HG02642 (cell line): ENCODE measurements around the gene TRAK2.
"Not testable (repeated sequence)": the region's sequence is repeated elsewhere in the genome, so short reads cannot be mapped to it uniquely, and the experiment has no call there.

Source experiments
- ATAC-seq: cut with Tn5 transposase; IDR thresholded peaks from one replicate; pipeline ENCODE4 v1.9.1; 2021; ENCODE audit warnings: mild to moderate bottlenecking; ENCODE audit not compliant: unreplicated experiment, poor library complexity

Gene TRAK2

DNA sequence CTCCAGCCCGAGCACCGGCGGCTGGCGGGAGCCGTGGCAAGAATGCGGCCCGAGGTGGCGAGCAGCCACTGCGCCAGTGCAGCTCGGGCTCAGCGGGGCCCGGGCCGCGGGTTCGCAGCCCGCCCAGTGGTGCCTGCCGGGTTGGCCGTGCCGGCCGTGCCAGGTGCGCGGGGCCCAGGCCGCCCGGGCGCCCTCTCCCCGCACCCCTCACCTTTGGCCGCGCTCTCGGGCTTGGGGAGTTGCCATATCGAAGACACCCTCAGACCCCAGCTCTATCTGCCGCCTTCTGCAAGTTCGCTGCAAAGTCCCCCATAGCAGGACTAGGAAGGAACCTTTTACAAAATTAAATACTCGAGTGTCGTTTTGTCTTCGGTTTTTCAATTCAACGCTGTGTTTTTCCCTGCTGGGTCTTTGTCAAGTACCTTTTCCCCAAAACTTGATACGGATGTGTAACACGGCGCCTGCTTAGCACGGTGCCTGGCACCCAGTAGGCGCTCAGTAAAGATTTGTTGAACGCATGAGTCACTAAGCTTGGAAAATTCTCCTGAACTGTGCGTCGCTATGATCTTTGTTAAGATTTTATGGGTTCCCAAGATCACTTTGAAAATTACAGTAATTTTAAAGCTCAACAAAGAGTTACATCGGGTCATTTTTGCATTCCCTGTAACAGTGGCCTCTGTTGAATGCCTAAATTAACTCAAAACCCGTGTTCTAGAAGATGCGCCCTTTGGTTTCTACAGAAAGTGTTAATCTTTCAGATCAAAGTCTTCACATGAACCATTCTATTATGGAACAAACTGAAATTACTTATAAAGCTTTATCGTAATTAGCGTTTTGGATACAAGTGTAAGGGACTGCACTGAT lies 1.0 kb upstream of the TRAK2 start:
- ATAC-seq: no peak

DNA sequence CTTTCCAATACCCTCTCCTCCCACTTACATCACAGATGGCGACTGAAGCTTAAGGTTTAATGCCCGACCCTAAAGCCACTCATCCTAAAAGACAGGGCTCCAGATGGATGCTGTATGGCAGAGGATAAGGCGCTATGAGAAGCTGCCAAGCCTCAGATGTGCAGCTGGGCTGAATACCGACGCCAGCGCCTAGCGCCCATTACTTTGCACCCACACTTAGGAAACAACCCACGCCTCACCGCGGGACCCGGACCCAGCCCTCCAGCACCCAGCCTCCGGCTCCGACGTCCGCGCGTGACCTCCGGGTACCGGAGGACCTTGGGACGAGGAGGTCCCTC lies 335 bp downstream of the TRAK2 start:
- no peak for ATAC-seq

DNA sequence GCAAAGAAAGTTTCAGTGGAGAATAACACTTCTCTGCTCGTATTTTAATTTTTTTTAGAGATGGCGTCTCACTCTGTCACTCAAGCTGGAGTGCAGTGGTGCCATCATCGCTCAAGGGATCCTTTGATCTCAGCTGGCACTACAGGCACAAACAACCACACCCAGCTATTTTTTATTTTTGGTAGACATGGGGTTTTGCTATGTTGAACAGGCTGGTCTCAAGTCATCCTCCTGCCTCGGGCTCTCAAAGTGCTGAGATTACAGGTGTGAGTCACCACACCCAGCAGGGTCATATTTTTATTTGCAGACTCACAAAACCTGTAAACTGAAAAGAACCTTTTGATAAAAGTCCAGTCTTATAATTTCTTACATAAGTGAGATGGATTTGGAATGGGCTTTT lies 2.6 kb downstream of the TRAK2 start:
- no peak for ATAC-seq

DNA sequence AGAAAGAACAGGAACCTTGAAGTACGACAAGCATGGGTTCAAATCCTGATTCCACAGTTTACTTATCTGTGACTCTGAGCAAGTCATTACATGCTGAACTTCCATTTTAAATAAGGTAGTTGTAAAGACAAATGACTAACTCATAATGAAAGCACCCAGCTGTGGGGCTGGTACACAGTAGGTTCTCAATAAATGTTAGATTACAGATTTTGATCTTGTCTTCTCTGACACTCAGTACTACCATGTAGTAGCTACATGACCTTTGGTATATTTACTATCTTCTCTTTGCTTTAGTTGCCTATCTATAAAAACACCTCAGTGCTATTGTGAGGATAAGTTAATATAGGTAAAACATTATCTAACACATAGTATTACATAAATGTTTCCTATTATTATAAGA lies 3.2 kb downstream of the TRAK2 start:
- no peak for ATAC-seq

DNA sequence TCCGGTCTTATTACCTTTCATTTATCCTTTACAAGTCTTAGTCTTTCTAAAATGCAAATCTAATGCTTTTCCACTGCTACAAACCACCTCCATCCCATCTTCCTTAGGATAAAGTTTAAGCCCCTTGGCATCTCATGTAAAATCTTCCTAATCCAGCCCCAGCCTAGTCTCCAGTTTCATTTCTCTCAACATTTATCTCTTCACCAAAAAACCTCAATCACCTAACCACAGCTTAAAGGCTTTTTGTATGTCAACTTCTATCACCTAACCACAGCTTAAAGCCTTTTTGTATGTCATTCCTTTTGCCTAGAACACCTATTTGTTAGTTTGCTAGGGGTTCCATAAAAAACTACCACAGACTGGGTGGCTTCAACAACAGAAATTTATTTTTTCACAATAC lies 4.2 kb downstream of the TRAK2 start:
- no peak for ATAC-seq

DNA sequence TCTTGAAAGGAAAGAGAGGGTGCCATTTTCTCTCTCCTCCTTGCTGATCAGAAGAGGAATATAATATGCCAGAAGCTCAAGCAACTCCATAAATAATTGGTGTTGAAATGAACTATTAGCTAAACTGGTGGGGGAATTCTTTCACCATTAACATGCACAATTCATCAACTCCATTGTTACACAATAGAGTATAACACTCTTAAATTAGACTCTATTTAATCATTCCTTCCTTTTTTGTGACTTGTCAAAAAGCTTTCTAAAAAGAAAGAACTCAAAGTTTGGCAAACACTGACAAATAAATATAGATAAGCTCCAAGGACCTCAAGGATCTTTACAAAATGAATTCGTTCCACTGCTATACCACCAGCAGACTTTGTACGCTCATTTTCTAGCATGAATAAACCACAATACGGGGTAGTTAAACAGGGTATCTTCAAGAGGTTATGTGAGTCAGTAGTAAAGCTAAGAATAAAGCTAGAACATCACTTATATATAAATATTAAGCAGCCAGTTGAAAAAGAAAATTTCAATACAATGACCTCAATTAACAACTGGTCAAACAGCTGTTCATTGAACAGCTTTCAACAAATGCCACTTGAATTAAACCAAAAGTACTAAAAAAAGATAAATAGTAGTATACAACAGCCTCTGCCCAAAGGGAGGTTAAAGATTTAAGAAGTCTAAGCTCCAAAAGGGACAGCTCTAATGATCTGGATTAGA lies 6.4 kb downstream of the TRAK2 start:
- no peak for ATAC-seq

DNA sequence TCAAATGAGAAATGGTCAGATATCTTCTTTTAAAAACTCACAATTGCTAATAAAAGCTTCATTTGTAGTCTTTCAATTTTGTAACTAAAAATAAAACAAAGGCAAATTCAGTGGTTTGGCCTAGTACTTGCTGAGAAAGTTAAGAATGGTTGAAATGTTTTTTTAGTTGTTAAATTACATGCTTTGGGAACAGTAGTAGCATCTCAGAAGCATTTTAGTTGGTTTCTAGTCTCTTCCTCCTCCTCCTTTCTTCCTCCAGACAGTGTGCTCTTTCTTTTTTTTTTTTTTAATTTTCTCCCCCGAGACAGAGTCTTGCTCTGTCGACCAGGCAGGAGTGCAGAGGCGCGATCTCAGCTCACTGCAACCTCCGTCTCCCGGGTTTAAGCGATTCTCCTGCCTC lies 9.8 kb downstream of the TRAK2 start:
- ATAC-seq: no peak

DNA sequence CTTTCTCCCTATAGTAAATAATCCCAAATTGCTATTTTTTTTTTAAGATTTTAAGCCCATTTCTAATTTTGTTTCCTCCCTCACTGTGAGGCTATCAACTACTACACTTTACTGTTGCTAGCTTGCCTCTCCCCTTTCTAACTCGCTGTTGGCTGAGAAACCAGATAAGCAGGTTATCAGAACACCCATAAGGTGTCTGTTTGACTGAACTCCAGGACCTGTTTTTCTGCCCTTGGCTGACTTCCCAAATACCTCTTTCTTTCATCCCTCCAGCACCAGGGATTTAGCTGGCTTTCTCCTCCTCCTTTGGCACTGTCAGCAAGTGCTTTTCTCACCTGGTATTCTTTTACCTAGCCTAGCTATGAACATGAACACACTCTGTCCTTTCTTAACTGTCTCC lies 11.1 kb downstream of the TRAK2 start:
- ATAC-seq: no peak

DNA sequence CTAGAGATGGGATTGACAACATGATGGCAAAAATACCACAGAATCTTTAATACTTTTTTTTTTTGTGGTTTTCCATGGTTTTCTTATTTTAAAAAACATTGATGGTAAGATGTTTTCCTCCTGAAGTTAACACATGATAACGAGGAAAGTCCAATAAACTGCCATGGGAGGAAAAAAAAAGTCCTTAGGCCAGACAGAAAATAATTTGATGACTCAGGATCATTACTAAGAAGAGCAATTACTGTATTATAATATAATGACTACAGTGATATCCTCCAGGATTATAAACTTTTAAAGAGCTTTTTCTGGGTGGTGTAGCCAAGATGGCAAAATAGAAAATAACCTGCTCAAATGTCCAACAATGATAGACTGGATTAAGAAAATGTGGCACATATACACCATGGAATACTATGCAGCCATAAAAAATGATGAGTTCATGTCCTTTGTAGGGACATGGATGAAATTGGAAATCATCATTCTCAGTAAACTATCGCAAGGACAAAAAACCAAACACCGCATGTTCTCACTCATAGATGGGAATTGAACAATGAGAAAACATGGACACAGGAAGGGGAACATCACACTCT lies 11.8 kb downstream of the TRAK2 start:
- not testable (repeated sequence) for ATAC-seq

DNA sequence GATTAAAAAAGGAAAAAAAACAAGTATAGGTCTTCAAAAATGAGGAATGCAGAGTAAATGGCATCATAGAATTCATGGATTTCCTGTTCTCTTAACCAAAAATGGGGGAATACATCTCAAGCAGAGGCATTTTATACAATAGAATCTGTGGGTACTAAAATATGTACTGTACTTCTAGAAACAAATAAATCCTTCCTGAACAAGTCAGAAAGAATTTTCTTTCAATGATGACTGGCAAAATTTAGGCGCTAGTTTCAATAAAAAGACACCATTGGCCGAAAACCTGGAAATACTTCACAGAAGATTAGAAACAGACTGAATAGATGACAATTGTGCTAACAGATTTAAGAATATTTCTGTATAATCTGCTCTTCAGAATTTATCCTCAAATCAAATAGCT lies 15.1 kb downstream of the TRAK2 start:
- ATAC-seq: no peak

DNA sequence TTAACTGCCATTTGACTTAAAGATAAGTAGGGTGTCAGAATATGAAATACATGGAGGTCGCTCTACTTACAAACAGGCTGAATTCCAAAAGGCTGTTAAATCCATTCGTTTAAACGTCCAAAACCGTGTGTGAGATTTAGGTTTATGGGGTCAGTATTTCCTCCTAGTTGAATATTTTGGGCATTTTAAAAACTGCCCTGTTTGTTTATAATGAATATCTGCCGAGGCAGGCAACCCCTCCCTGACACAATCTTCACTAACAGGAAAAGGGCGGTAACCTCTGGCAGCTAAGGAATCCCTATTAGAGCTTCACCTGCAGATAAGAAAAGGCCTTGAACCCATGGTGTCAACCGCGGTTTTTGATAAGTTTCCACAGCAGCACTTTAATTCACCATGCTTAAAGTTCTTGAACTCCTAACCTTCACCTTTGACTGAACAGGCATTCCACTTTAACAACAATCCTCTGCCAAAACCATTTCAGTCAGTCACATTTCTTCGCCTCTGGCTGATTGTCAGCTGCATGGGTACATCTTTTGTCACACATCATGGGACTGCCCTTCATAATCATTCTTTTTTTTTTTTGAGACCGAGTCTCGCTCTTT lies 17.8 kb downstream of the TRAK2 start:
- ATAC-seq: no peak

DNA sequence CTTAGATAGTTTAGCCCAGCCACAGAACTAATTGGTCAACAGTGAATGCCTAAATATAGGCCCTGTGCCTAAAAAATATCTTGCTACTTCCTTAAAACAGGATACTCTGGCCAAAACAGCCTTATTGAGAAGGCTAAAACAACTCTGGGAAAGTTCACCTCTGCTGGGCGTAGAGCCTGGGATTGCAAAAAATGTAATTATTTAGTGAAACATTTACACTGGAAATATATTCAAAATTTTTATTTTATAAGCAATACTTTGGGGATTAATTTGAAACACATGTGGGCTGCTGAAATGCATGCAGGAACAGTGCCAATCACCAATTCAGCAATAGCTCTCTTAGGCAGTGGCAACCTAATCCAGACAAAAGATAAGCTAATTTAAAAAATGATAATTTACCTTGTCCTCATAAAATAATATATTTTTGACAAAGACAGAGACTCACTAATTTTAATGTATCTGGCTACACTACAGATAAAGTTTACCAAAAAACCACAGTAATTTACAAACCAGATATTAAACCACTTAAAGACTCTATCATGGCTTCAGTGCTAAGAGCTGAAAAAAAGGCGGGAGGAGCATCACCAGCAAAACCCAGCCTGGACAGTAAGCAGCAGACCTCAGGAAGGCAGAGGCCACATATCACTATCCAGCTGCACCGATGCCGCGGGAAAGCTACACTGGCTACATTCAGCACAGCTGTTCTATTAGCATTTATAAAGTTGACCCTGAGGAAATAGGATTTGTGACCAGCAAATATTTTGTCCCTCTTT lies 18.5 kb downstream of the TRAK2 start:
- no peak for ATAC-seq

DNA sequence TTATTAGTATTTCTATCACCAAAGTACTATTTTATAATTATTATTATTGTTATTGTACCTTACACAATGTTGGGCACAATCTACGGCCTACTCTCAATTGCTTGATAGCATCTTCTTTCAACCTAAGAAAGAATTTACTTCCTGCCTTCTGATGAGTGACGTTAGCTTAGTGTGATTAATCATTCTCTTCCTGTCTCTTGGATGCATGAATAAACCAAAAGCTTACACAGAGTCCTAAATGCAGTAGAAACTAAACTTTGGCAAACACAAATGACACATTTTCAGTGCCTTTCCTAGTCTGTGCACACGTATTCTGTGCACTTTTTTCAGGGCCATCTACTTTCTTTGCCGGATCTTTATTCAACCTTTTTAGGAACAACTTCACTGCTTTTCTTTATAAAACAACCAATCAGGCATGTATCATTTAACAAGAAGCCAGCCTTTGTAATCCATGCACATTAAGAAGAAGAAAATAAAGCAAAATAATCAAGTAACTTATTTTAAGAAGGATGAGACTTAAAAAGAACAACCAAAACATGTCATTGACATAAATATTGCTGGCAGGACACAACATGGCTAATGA lies 19.1 kb downstream of the TRAK2 start:
- no peak for ATAC-seq

DNA sequence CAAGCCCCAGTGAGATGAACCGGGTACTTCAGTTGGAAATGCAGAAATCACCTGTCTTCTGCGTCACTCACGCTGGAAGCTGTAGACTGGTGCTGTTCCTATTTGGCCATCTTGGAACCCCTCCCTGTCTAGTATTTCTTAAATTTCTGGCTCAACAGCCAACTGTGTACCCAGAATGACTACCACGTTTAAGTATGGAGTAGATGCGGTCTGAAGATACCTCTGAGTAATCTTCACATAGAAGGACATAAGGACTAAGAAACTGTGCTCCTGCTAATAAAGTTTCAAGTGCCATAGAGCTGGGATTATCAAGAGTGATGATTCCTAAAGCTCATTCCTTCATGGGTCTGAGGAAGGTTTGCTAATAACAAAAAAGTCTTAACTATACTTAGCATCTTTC lies 20.4 kb downstream of the TRAK2 start:
- no peak for ATAC-seq

DNA sequence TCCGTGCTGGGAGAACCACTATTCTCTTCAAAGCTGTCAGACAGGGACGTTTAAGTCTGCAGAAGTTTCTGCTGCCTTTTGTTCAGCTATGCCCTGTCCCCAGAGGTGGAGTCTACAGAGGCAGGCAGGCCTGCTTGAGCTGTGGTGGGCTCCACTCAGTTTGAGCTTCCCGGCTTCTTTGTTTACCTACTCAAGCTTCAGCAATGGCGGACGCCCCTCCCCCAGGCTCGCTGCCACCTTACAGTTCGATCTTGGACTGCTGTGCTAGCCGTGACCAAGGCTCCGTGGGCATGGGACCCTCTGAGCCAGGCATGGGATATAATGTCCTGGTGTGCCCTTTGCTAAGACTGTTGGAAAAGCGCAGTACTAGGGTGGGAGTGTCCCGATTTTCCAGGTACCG lies 20.9 kb downstream of the TRAK2 start:
- ATAC-seq: not testable (repeated sequence)

DNA sequence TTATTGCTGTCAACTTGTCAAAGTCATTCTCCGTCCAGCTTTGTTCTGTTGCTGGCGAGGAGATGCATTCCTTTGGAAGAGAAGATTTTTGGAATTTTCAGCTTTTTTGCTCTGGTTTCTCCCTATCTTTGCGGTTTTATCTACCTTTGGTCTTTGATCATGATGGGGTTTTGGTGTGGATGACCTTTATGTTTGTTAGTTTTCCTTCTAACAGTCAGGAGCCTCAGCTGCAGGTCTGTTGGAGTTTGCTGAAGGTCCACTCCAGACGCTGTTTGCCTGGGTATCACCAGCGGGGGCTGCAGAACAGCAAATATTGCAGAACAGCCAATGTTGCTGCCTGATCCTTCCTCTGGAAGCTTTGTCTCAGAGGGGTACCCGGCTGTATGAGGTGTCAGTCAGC lies 21.4 kb downstream of the TRAK2 start:
- ATAC-seq: not testable (repeated sequence)

DNA sequence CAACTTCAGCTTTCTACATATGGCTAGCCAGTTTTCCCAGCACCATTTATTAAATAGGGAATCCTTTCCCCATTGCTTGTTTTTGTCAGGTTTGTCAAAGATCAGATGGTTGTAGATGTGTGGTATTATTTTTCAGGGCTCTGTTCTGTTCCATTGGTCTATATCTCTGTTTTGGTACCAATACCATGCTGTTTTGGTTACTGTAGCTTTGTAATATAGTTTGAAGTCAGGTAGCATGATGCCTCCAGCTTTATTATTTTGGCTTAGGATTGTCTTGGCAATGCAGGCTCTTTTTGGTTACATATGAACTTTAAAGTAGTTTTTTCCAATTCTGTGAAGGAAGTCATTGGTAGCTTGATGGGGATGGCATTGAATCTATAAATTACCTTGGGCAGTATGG lies 22.9 kb downstream of the TRAK2 start:
- ATAC-seq: not testable (repeated sequence)

DNA sequence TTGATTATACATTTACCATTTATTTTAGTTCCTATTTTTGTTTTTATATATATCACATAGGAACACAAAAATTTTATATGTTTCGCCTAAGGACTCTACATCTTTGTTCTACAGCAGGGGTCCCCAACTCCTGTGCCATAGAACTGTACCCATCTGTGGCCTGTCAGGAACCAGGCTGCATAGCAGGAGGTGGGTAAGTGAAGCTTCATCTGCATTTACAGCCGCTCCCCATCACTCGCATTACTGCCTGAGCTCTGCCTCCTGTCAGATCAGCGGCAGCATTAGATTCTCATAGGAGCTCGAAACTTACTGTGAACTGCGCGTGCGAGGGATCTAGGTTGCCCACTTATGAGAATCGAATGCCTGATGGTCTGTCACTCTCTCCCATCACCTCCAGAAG lies 25.3 kb downstream of the TRAK2 start:
- ATAC-seq: no peak

DNA sequence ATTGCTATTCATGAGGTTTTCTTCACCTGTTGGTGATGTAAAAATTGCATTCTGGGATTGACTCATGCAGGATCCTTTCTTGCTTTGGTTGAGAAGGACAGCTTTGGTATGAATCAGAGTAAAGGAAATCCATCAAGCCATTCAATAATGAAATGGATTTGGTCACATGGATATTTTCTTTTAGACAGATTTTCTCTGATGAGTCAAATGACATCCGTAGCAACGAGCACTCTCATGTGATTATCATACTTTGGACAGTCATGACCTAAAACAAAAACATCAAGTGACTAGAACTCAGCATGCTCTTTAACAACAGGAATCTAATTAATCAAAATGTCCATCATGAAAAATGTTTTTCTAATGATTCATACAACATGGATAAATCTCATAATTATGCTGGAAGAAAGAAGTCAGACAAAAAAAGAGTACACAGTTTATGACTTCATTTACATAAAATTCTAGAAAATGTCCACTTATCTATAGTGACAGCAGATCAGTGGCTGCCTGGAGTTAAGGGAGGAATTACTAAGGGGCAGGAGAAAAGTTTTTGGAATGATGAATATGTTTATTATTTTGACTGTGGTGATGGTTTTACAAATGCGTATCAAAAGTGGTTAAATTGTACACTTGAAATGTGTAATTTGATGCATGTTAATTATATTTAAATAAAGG lies 30.7 kb downstream of the TRAK2 start:
- ATAC-seq: no peak

DNA sequence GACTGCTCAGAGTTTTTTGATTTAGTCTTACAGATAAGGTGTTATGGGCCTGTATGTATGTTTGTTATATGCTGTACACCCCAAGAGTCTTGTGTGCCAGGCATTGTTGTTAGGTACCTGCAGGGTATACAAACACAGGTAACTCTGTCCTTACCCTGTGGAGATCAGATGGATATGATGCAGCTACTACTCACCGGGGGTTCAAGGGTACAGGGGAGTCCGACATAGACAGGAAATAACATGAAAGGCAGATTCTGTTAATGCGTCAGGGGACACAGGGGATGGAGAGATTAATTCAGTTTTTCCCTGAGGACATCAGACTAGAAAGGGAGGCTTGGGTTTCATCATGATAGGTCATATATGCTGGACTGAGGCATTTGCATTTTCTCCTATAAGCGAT lies 31.3 kb downstream of the TRAK2 start:
- ATAC-seq: no peak
